Right lobe of liver (tissue), 4 donors: ENCODE measurements around the gene PDE4DIP.
"Not testable (repeated sequence)": the region's sequence is repeated elsewhere in the genome, so short reads cannot be mapped to it uniquely, and the experiment has no call there.

Experiments
- CTCF ChIP-seq, 4 donors: fragments of 200-600 bp in 3 of 4; fragments of 450-650 bp in 1 of 4; IDR thresholded peaks; one replicate each; pipeline versions ENCODE4 v1.5.1 to v1.8.0; 2016 to 2022; ENCODE audit warnings: antibody characterized with exemption in 4 of 4, mild to moderate bottlenecking in 2 of 4
- POLR2A ChIP-seq: fragments of 450-650 bp; IDR thresholded peaks from one replicate; pipeline ENCODE4 v1.6.1; 2017; ENCODE audit warnings: antibody characterized with exemption, mild to moderate bottlenecking
- donor health status: DM: no; HTN: no; CAD: no.
- donor health status: DM: no; HTN: no; CAD: no.
- donor health status: DM: no; HTN: yes; CAD: no.

DNA sequence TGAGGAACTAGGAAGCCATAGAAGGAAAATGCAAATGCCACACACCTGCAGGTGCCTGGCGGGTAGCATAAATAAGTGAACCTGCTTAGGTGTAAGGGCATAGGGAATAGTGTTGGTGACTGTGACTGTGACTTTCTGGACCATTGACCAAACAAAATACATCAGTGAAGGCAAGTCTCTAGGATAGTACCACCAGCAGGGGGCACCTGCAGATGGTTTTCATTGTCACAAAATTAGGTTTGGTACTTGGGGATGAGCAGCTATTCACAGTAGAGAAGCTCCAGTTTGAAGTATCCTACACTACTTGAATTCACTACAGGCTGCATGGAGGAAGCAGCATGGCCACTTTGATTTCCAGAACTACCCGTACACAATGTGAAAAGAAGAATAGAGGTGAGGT is 19.2 kb upstream of the PDE4DIP start:
- not testable (repeated sequence) for TF ChIP-seq CTCF (IDR thresholded peaks at IDR 0.05); POLR2A
